IPS-NIHi7 (cell line): Measurements from ENCODE around the gene SERBP1.
"Not testable (repeated sequence)": the region's sequence is repeated elsewhere in the genome, so short reads cannot be mapped to it uniquely, and the experiment has no call there.

ENCODE experiments used
- DNase-seq: peaks from one replicate; pipeline ENCODE4 v3.0.0; 2012; ENCODE audit warnings: mixed read lengths; ENCODE audit errors: extremely low spot score

Gene SERBP1

DNA sequence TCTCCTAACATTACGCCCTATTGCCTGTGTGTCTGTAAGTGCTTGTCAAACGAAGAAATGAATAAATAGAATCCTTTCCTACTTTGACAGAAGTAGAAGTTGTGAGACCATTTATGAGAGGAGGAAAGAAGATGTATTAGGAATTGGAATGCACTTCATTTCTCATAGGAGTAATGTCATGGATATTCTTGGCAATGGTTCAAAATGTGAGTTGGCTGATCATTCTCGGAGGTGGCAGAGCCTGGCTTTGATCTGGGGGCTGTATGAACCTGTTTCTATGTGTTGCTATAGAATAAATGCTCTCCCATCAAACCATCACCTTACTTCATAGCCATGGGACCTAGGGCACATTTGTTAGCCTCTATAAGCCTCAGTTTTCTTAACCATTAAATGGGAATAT is 10.1 kb upstream of the SERBP1 start:
- DNase-seq: no peak

DNA sequence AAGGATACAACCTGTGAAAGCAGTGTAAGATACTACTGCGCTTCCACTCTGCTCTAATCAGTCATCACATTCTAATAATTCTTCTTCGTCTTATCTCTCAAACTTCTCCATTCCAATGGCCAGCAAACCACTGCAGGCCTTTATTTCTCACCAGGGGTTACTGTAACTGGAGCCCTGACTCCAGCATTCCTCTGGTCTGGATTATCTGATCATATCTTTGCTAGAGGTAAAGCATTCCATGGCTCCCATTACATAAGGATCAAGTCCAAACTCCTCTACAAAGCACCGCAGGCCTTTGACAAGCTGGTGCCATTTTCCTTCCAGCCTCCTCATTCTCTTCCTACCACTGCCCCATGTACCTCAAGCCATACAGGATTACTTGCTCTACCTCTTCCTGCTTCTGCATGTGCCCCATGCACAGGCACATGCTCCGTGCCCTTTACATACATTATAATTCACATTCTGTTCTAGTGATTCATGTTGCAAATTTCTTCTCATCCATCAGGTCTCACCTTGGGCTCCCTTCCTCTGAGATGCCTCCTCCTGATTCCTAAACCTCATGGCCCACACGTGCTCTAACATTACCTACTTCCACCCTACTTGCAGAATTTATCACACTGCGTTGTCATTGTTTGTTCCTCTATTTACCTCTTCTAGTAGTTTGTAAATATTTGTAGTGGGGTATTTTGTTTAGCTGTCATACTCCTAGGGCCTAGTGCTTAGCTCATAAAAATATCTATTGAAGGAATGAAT is 9.3 kb upstream of the SERBP1 start:
- no peak for DNase-seq

DNA sequence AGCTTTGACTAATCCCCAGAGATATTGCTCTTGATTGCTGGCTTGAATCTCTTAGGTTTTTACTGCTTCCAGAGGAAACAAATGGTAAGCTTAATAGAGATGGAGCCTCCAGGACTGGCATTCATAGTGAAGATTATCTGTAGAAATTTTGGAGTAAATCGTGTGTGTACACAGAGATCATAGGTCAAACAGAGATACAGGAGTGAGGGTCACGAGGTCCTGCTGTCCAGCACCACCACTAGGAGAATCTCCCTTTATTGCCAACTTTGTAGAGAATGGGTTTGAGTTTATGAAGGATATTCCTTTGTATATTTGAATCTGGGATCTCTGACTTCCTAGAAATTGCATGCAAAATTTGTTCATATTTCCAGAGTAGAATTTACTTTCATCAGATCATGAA is 7.8 kb upstream of the SERBP1 start:
- no peak for DNase-seq

GRCh38 chr1:67436511-67437055 is 6.4 kb upstream of the SERBP1 start:
- DNase-seq: no peak

DNA sequence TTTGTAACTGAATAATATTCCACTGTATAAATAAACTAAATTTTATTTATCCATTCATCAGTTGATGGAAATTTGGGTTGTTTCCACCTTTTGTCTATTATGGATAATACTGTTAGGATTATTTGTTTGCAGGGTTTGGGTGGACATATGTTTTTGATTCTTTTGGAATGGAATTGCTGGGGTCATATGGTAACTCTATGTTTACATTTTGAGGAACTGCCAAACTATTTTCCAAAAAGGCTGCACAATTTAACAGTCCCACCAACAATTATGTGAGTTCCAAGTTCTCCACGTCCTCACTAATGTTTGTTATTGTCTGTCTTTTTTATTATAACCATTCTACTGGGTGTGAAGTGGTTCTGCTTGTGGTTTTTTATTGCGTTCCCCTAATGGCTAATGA is 4.3 kb upstream of the SERBP1 start:
- DNase-seq: no peak

GRCh38 chr1:67433837-67434236 is 3.6 kb upstream of the SERBP1 start:
- no peak for DNase-seq

- DNase-seq: no peak
Measured at GRCh38 chr1:67432745-67433144, 2.5 kb upstream of the SERBP1 start.

DNA sequence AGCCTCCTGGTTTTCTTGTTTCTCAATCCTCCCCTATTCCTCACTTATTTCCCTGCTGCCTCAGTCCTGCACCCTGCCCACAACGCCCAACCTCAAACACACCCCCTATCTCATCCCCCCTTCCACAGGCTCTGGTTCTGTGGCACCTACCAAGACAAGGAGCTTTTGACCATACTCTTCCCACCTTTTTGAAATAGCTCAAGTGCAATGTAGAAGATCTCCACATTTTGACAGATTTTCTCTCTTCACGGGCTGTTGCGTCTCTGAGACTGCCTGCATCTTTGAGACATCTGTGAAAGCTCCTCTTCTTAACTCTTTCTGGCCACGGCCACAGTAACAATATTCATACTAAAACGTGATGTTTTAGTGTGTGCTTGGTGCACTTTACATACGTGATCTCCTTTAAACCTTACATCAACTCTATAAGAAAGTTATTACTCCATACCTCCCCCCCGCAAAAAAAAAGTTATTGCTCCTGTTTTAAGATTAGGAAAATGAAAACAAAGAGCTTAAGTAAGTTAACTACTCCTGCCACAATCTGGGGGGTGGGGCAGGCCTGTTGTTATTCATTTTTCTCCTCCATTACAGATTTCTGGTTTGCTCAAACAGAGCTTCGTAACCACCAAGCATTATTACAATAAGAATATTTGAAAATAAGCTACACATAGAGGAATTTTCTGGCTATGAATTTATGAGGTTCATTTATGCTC is 1.8 kb upstream of the SERBP1 start:
- peak; percentile 24 for DNase-seq

DNA sequence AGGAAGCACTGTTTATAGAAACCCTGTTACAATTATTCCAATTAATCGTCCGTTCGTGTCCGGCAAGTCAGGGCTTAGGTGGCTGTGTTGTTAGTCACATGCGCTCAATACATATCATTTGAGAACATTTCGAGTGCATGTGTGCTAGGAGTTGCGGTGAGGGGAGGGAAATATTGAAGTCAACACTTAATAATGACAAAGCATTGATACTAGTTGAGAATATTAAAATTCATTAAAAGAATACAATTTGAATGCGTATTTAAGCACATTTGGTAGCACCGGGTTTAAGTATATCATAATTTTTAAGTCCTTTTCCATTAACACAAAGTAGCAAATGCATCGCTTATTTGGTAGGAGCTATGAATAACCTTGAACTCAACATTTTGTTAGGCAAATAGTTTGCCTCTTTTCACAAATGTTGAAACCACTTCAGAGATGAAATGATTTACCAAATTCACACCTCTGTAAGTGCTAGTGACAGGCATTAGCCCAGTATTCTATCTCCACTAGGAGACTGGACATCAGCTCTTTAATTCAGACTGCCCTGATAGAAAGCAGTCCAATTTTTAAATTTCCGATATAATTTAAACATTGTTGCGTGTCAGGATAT is 1.1 kb upstream of the SERBP1 start:
- DNase-seq: no peak

GRCh38 chr1:67429528-67430357 is 459 bp downstream of the SERBP1 start:
- DNase-seq: no peak

- no peak for DNase-seq
Measured at GRCh38 chr1:67429011-67429527, 1.1 kb downstream of the SERBP1 start.

GRCh38 chr1:67427947-67428346 is 2.3 kb downstream of the SERBP1 start:
- no peak for DNase-seq

GRCh38 chr1:67427465-67427864 is 2.7 kb downstream of the SERBP1 start:
- no peak for DNase-seq

- no peak for DNase-seq
Measured at GRCh38 chr1:67420835-67421492, 9.2 kb downstream of the SERBP1 start.

GRCh38 chr1:67418839-67419586 is 11.2 kb downstream of the SERBP1 start:
- DNase-seq: no peak

- DNase-seq: not testable (repeated sequence)
Measured at GRCh38 chr1:67417733-67418132, 12.5 kb downstream of the SERBP1 start.

GRCh38 chr1:67415041-67415440 is 15.2 kb downstream of the SERBP1 start:
- no peak for DNase-seq

DNA sequence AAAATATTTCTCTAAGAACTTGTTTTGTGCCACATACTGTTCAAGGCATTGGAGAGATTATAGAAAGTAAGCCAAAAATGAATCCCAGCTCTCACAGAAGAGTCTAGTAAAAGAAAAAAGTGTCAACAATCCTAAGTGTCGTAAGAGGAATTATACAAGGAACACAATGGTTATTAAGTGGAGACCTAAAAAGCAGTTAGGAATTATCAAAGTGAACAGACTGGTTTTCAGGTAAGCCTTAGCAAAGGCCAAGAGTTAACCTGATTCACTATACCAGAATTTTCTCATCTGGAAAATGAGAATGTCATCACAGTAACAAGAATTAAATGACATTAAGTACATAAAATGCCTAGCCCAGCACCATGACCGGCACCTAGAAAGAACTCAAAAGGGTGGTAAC is 15.6 kb downstream of the SERBP1 start:
- no peak for DNase-seq

- not testable (repeated sequence) for DNase-seq
Measured at GRCh38 chr1:67413101-67413500, 17.1 kb downstream of the SERBP1 start.

DNA sequence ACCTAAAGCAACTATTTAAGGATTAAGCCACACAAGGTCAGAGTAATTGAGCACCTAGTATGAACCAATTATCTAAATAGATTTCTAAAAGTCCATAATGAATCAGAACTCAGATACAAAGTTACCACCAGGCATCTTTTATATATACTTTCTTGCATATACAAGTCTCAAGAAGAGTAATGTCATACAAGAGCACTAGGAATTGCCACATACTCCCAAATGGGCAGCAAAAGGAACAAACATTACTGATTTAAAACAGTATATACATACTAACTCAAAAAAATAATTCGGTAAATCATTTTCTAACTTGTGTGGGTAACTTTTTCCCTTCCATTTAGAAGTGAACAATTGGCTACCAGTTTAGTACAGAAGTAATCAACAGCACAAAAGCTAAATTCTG is 22.1 kb downstream of the SERBP1 start:
- DNase-seq: no peak
